ENCODE measurements around the gene ARSJ.

ARSJ gene

GRCh38 chr4:113990886-113991285 is 11.4 kb upstream of the ARSJ start:
- Histone ChIP-seq H3K36me3 (ENCODE audit: control insufficient read depth, insufficient read depth, low read length) (no peaks in the 10 kb centered on the region), H3K4me3 (ENCODE audit: insufficient read depth, low read depth, low read length, poor library complexity, severe bottlenecking) (no peak overlapping the region), H3K4me1 (ENCODE audit: control insufficient read depth, insufficient read depth, low read length, poor library complexity, severe bottlenecking) (no peaks in the 10 kb centered on the region), H3K9me3 (ENCODE audit: control insufficient read depth, low read length) (no peaks in the 10 kb centered on the region), H3K27me3 (replicated peaks; ENCODE audit: control insufficient read depth, insufficient read depth, low read length, poor library complexity, severe bottlenecking) (no peaks in the 10 kb centered on the region), H3K27ac (ENCODE audit: insufficient read depth, low read length, poor library complexity, severe bottlenecking) (no peak overlapping the region)
- no peak for DNase-seq

DNA sequence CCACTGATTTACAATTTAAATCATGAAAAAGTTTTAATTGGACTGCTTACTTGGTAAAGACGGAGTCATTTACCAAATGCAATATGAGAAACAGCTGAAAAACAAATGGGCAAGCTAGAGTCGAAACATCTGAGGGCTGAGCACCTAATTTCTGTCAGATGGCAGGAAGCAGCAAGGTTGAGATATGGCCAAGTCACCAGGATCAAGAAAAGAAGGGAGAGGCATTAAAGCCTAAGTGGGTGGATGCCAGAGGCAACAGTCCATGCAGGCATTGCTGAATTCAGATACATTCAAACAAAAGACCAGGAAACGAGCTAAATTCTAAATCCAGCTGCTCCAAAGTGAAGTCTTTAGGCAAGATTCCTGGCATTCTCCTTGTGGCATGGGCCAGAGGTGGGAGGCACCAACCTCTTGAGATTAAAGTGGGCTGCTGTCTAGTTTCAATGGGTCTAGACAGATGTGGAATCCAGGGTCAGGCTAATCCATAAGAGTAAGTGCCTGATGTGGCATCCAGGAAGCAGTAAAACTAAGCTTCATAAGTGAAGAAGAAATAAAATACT is 8.0 kb upstream of the ARSJ start:
- no peaks in the 10 kb centered on the region for H3K9me3 ChIP-seq (ENCODE audit: control insufficient read depth, low read length)
- no peak overlapping the region for H3K4me3 ChIP-seq (ENCODE audit: insufficient read depth, low read depth, low read length, poor library complexity, severe bottlenecking)
- H3K4me1 ChIP-seq (ENCODE audit: control insufficient read depth, insufficient read depth, low read length, poor library complexity, severe bottlenecking), result no peaks in the 10 kb centered on the region
- H3K27ac ChIP-seq (ENCODE audit: insufficient read depth, low read length, poor library complexity, severe bottlenecking), result no peak overlapping the region
- no peak for DNase-seq
- no peaks in the 10 kb centered on the region for H3K36me3 ChIP-seq (ENCODE audit: control insufficient read depth, insufficient read depth, low read length)
- no peaks in the 10 kb centered on the region for H3K27me3 ChIP-seq (replicated peaks; ENCODE audit: control insufficient read depth, insufficient read depth, low read length, poor library complexity, severe bottlenecking)

DNA sequence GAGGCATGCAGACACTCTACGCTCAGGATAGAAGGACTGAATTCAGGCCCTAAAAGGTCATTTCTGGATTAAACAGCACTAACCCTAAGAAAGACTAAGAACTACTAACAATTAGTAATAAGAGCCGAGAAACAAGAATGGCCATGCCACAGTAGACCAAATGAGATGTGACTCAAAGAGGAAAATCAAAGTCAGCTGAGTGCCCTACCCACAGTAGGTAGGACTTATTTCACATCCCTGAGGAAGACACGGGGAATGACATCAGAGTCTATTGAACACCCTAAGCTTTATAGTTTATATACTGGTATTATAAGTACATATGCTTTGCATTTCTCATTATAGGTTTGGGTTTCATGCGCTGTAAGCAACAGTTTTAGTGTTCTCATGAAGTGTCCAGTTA is 2.7 kb upstream of the ARSJ start:
- DNase-seq, result no peak
- Histone ChIP-seq H3K4me1 (ENCODE audit: control insufficient read depth, insufficient read depth, low read length, poor library complexity, severe bottlenecking) (peaks cover 7% of the 10 kb centered on the region), H3K27ac (ENCODE audit: insufficient read depth, low read length, poor library complexity, severe bottlenecking) (no peak overlapping the region), H3K36me3 (ENCODE audit: control insufficient read depth, insufficient read depth, low read length) (no peaks in the 10 kb centered on the region), H3K9me3 (ENCODE audit: control insufficient read depth, low read length) (no peaks in the 10 kb centered on the region), H3K4me3 (ENCODE audit: insufficient read depth, low read depth, low read length, poor library complexity, severe bottlenecking) (no peak overlapping the region), H3K27me3 (replicated peaks; ENCODE audit: control insufficient read depth, insufficient read depth, low read length, poor library complexity, severe bottlenecking) (peaks cover 25% of the 10 kb centered on the region)

- Histone ChIP-seq H3K27me3 (replicated peaks; ENCODE audit: control insufficient read depth, insufficient read depth, low read length, poor library complexity, severe bottlenecking) (peaks cover 25% of the 10 kb centered on the region), H3K4me3 (ENCODE audit: insufficient read depth, low read depth, low read length, poor library complexity, severe bottlenecking) (no peak overlapping the region), H3K27ac (ENCODE audit: insufficient read depth, low read length, poor library complexity, severe bottlenecking) (no peak overlapping the region), H3K36me3 (ENCODE audit: control insufficient read depth, insufficient read depth, low read length) (no peaks in the 10 kb centered on the region), H3K9me3 (ENCODE audit: control insufficient read depth, low read length) (no peaks in the 10 kb centered on the region), H3K4me1 (ENCODE audit: control insufficient read depth, insufficient read depth, low read length, poor library complexity, severe bottlenecking) (peaks cover 7% of the 10 kb centered on the region)
- DNase-seq, result no peak
Observed at GRCh38 chr4:113981591-113981990, 2.1 kb upstream of the ARSJ start.

DNA sequence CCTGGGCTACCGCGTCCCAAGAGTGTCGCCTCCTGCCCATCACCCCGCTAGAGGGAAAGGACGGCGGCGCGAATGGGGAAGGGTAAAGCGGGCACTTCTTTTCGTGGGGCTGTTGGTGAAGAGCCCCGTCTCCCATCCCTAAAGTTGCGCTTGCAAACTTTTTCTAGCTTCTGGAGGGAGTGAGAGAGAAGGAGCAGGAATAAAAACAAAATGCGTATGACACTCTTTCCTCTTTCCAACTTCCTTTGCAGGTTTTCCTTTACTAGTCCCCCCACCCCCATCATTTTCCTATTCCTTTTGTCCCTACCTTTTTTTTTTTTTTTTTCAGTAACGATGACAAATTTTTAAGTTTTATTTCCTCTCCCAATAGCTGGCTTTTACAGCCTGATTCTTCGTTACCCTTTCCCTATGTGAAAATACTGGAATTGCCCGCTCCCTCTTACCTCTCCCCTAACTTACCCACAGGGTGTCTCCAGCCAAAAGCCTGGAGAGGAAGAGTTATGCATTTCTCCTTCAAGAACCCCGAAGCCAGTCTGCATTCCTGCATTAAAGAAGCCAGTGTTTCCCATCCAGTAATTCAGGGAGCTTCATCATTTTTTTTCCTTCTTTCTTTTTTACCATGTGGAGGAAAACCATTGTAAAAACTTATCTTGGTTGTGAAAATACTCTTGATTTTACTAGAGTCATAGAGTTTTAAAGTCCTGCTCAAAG is 613 bp upstream of the ARSJ start:
- H3K27ac ChIP-seq (ENCODE audit: insufficient read depth, low read length, poor library complexity, severe bottlenecking), result no peak overlapping the region
- no peak for DNase-seq

GRCh38 chr4:113978561-113979147 is 793 bp downstream of the ARSJ start:
- no peak for DNase-seq
- Histone ChIP-seq H3K27ac (ENCODE audit: insufficient read depth, low read length, poor library complexity, severe bottlenecking) (no peak overlapping the region), H3K4me3 (ENCODE audit: insufficient read depth, low read depth, low read length, poor library complexity, severe bottlenecking) (peak overlapping the region; percentile 62), H3K4me1 (ENCODE audit: control insufficient read depth, insufficient read depth, low read length, poor library complexity, severe bottlenecking) (peaks cover 7% of the 10 kb centered on the region), H3K36me3 (ENCODE audit: control insufficient read depth, insufficient read depth, low read length) (no peaks in the 10 kb centered on the region), H3K9me3 (ENCODE audit: control insufficient read depth, low read length) (no peaks in the 10 kb centered on the region), H3K27me3 (replicated peaks; ENCODE audit: control insufficient read depth, insufficient read depth, low read length, poor library complexity, severe bottlenecking) (peaks cover 25% of the 10 kb centered on the region)

More for the DNA sequence above, 613 bp upstream of the ARSJ start:
- Histone ChIP-seq H3K9me3 (ENCODE audit: control insufficient read depth, low read length) (no peaks in the 10 kb centered on the region), H3K4me1 (ENCODE audit: control insufficient read depth, insufficient read depth, low read length, poor library complexity, severe bottlenecking) (peaks cover 7% of the 10 kb centered on the region), H3K4me3 (ENCODE audit: insufficient read depth, low read depth, low read length, poor library complexity, severe bottlenecking) (peak overlapping the region; percentile 62), H3K36me3 (ENCODE audit: control insufficient read depth, insufficient read depth, low read length) (no peaks in the 10 kb centered on the region), H3K27me3 (replicated peaks; ENCODE audit: control insufficient read depth, insufficient read depth, low read length, poor library complexity, severe bottlenecking) (peaks cover 25% of the 10 kb centered on the region)

DNA sequence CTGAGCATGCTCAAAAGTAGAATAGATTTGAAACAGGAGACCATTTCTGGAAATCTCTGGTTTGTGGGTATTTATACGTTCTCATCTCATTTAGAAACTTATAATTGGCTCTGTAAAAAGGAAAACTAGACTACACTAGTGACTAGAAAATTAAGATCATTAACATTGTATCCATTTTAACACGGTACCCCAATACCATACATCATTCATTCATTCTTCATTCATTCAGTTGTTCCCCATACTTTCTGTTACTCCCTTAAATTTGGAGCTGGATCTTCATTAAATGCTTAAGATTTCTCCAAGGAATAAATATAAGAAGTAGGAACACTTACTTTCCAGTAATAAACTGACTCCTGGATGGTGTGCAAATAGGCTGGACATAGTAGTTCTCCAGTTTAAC is 1.3 kb downstream of the ARSJ start:
- H3K27me3 ChIP-seq (replicated peaks; ENCODE audit: control insufficient read depth, insufficient read depth, low read length, poor library complexity, severe bottlenecking), result peaks cover 25% of the 10 kb centered on the region

DNA sequence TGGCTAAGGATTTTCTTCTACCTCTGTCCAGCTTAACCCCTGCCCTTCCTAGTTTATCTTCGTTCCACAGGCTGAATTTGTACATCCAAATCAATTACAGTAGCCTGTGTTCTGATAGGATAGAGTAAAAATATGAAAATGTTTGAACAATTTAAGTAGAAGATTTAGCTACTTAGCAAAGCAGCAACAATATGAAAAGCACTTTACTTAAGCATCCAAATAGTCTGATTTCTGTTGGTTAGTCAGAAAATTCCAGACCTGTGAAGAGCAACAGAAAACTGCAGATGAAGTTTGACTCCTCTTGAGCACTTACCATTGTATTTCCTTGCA is 2.0 kb downstream of the ARSJ start:
- no peaks in the 10 kb centered on the region for H3K9me3 ChIP-seq (ENCODE audit: control insufficient read depth, low read length)
- peaks cover 25% of the 10 kb centered on the region for H3K27me3 ChIP-seq (replicated peaks; ENCODE audit: control insufficient read depth, insufficient read depth, low read length, poor library complexity, severe bottlenecking)
- H3K27ac ChIP-seq (ENCODE audit: insufficient read depth, low read length, poor library complexity, severe bottlenecking), result no peak overlapping the region
- H3K4me3 ChIP-seq (ENCODE audit: insufficient read depth, low read depth, low read length, poor library complexity, severe bottlenecking), result no peak overlapping the region
- H3K36me3 ChIP-seq (ENCODE audit: control insufficient read depth, insufficient read depth, low read length), result no peaks in the 10 kb centered on the region
- H3K4me1 ChIP-seq (ENCODE audit: control insufficient read depth, insufficient read depth, low read length, poor library complexity, severe bottlenecking), result peaks cover 7% of the 10 kb centered on the region
- DNase-seq, result no peak

More for the DNA sequence above, 1.3 kb downstream of the ARSJ start:
- no peak overlapping the region for H3K27ac ChIP-seq (ENCODE audit: insufficient read depth, low read length, poor library complexity, severe bottlenecking)
- H3K9me3 ChIP-seq (ENCODE audit: control insufficient read depth, low read length), result no peaks in the 10 kb centered on the region
- DNase-seq, result no peak
- H3K4me1 ChIP-seq (ENCODE audit: control insufficient read depth, insufficient read depth, low read length, poor library complexity, severe bottlenecking), result peaks cover 7% of the 10 kb centered on the region
- H3K36me3 ChIP-seq (ENCODE audit: control insufficient read depth, insufficient read depth, low read length), result no peaks in the 10 kb centered on the region
- H3K4me3 ChIP-seq (ENCODE audit: insufficient read depth, low read depth, low read length, poor library complexity, severe bottlenecking), result no peak overlapping the region

- H3K36me3 ChIP-seq (ENCODE audit: control insufficient read depth, insufficient read depth, low read length), result no peaks in the 10 kb centered on the region
- H3K4me3 ChIP-seq (ENCODE audit: insufficient read depth, low read depth, low read length, poor library complexity, severe bottlenecking), result no peak overlapping the region
- H3K9me3 ChIP-seq (ENCODE audit: control insufficient read depth, low read length), result no peaks in the 10 kb centered on the region
- DNase-seq, result no peak
- H3K4me1 ChIP-seq (ENCODE audit: control insufficient read depth, insufficient read depth, low read length, poor library complexity, severe bottlenecking), result peaks cover 7% of the 10 kb centered on the region
- H3K27ac ChIP-seq (ENCODE audit: insufficient read depth, low read length, poor library complexity, severe bottlenecking), result no peak overlapping the region
- H3K27me3 ChIP-seq (replicated peaks; ENCODE audit: control insufficient read depth, insufficient read depth, low read length, poor library complexity, severe bottlenecking), result peaks cover 25% of the 10 kb centered on the region
Observed at GRCh38 chr4:113976741-113977525, 2.5 kb downstream of the ARSJ start.

DNA sequence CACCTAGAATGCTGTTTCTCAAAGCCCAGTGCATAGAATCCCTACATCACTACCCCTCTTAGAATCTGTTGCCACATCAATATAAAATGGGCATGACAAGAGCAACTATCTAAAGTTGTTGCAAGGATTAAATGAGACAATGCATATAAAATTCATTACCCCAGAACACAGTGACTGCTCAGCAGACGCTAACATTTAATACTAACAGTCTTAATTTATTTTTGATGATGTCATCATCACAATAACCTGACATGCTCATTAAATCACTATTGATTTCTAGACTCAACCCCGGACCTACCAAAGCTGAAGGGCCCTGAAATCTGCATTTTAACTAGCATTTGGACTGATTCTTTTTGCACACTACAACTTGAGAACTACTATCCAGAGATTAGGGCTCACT is 3.9 kb downstream of the ARSJ start:
- Histone ChIP-seq H3K36me3 (ENCODE audit: control insufficient read depth, insufficient read depth, low read length) (no peaks in the 10 kb centered on the region), H3K4me1 (ENCODE audit: control insufficient read depth, insufficient read depth, low read length, poor library complexity, severe bottlenecking) (peaks cover 7% of the 10 kb centered on the region), H3K27ac (ENCODE audit: insufficient read depth, low read length, poor library complexity, severe bottlenecking) (no peak overlapping the region), H3K4me3 (ENCODE audit: insufficient read depth, low read depth, low read length, poor library complexity, severe bottlenecking) (no peak overlapping the region), H3K9me3 (ENCODE audit: control insufficient read depth, low read length) (no peaks in the 10 kb centered on the region), H3K27me3 (replicated peaks; ENCODE audit: control insufficient read depth, insufficient read depth, low read length, poor library complexity, severe bottlenecking) (peaks cover 16% of the 10 kb centered on the region)
- DNase-seq, result no peak
